HCT116 (cell line): ENCODE data around the gene SPCS2.

ENCODE experiments used
- CEBPB ChIP-seq: IDR thresholded peaks from 2 replicates; pipeline ENCODE4 v1.6.1; 2012; ENCODE audit warnings: low read depth
- CTCF ChIP-seq, 3 experiments: fragments of 200-600 bp in 1 of 3; sonication (generic) in 1 of 3; IDR thresholded peaks in 2 of 3; conservative IDR thresholded peaks in 1 of 3; 2 replicates each; pipeline ENCODE4 v1.5.1; 2012 to 2017; ENCODE audit warnings: low read depth in 2 of 3, low read length in 2 of 3, antibody characterized with exemption in 1 of 3, borderline replicate concordance in 1 of 3, control low read depth in 1 of 3, mild to moderate bottlenecking in 1 of 3, mixed read lengths in 1 of 3, mixed run types in 1 of 3, moderate library complexity in 1 of 3; ENCODE audit not compliant: insufficient read depth in 1 of 3
- EZH2 ChIP-seq: fragments of 200-600 bp; sonication (generic); IDR thresholded peaks from 2 replicates; pipeline ENCODE4 v1.6.1; 2017; ENCODE audit warnings: antibody characterized with exemption, mixed run types
- EZH2phosphoT487 ChIP-seq: fragments of 200-600 bp; IDR thresholded peaks from 2 replicates; pipeline ENCODE4 v1.6.1; 2018; ENCODE audit warnings: antibody characterized with exemption, borderline replicate concordance
- MAX ChIP-seq: IDR thresholded peaks from 2 replicates; pipeline ENCODE4 v1.6.1; 2012
- POLR2A ChIP-seq: IDR thresholded peaks from 2 replicates; pipeline ENCODE4 v1.7.0; 2011; ENCODE audit warnings: borderline replicate concordance; ENCODE audit not compliant: insufficient read depth, insufficient read length; ENCODE audit errors: extremely low read depth
- POLR2AphosphoS5 ChIP-seq: IDR thresholded peaks from 2 replicates; pipeline ENCODE4 v1.6.1; 2011; ENCODE audit warnings: mild to moderate bottlenecking, low read depth, low read length, moderate library complexity
- SIN3A ChIP-seq: IDR thresholded peaks from 2 replicates; pipeline ENCODE4 v1.6.1; 2012; ENCODE audit warnings: low read depth
- YY1 ChIP-seq: IDR thresholded peaks from 2 replicates; pipeline ENCODE4 v1.6.1; 2011; ENCODE audit warnings: low read length, low read depth, moderate library complexity, mild to moderate bottlenecking; ENCODE audit not compliant: insufficient replicate concordance; ENCODE audit errors: extremely low read depth
- ZBTB33 ChIP-seq: IDR thresholded peaks from 2 replicates; pipeline ENCODE4 v1.6.1; 2011; ENCODE audit warnings: mild to moderate bottlenecking, low read length, moderate library complexity; ENCODE audit not compliant: insufficient replicate concordance; ENCODE audit errors: extremely low read depth
- ZNF274 ChIP-seq: fragments of 200-500 bp; sonication (Bioruptor generic); IDR thresholded peaks from 2 replicates; pipeline ENCODE4 v1.6.1; 2014; ENCODE audit warnings: mild to moderate bottlenecking, low read depth, low read length, inconsistent platforms

- TF ChIP-seq CTCF (IDR thresholded peaks at IDR 0.05 in 2 of 3, conservative IDR thresholded peaks at IDR 0.05 in 1 of 3; ENCODE audit: borderline replicate concordance in 1 of 3, insufficient read depth in 1 of 3, low read depth in 2 of 3, low read length in 2 of 3) (no peak), EZH2 (no peak), POLR2A (no peak), EZH2phosphoT487 (no peak), MAX (no peak), SIN3A (no peak), ZBTB33 (no peak), YY1 (no peak), ZNF274 (no peak), POLR2AphosphoS5 (no peak), CEBPB (no peak)
These were observed 31.6 kb downstream of the SPCS2 start for GRCh38 chr11:74980634-74981033.
